HG03103 (cell line): Measurements from ENCODE around the gene TBC1D3E.
"Not testable (repeated sequence)": the region's sequence is repeated elsewhere in the genome, so short reads cannot be mapped to it uniquely, and the experiment has no call there.

ENCODE experiments used
- ATAC-seq: cut with Tn5 transposase; IDR thresholded peaks from one replicate; pipeline ENCODE4 v1.9.1; 2021; ENCODE audit warnings: low read depth; ENCODE audit not compliant: unreplicated experiment

Gene TBC1D3E

DNA sequence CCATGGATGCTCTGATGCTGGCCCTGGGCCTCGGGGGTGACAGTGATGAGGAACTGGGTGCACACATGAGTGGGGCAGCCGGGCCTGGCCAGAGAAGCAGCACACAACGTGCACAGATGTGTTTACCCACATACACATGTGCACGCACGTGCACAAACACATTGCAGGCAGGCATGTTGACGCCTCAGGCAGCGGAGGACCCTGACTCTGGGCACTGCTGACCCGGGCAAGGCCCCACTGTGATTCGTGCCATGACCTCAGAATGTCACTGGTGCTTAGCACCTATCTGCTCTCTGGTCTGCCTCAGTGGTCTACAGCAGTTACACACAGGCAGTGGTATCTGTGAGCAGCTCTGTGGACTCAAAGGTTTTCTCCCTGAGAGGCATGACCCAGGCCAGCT, at the start of gene TBC1D3E:
TSS of gene TBC1D3E (plus strand) at position 301 of the 400 bp plus-strand sequence. CDS start 1,545 bp downstream, outside the sequence.
- ATAC-seq, result not testable (repeated sequence)

GRCh38 chr17:38087344-38087743, 40.4 kb upstream of the TBC1D3E start:
- ATAC-seq, result not testable (repeated sequence)

GRCh38 chr17:38088120-38088519, 39.6 kb upstream of the TBC1D3E start:
- not testable (repeated sequence) for ATAC-seq

GRCh38 chr17:38094059-38094694, 33.6 kb upstream of the TBC1D3E start:
- ATAC-seq, result not testable (repeated sequence)

DNA sequence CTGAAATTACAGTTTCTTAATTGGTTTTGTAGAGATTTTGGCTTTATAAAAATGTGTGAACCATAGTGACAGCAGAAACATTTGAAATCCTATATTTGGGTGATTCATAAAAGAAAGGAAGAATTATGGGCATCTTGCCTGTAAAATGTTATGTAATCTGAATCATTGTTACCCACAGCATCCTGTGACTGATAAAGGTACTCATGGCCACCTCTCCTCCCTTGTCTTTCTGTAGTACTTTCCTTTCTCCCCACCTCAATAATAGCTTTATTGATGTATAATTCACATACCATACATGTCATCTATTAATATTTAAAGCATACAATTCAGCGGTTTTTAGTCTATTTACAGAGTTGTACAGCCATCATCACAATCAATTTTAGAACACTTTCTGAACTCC, 28.5 kb upstream of the TBC1D3E start:
- not testable (repeated sequence) for ATAC-seq

GRCh38 chr17:38119829-38120228, 7.9 kb upstream of the TBC1D3E start:
- not testable (repeated sequence) for ATAC-seq

DNA sequence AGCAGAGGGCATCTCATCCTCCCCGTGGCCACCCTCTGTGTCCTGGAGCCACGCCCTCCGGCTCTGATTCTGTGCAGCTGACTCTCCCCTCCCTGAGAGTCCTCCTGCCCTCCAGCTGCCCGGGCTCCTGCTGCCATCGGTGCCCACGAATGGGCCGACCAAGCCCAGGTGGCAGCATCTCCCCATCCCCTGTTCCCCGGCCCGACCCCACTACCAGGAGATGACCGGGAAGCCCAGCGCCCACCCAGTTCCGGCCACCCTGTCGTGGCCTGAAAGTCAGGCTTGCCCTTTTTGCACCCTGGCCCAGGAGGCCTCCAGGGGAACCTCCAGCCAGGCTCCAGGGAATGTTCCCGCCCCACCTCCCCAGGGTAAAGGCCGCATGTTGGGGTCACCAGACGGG, 7.1 kb downstream of the TBC1D3E start:
- ATAC-seq, result not testable (repeated sequence)
